DOHH2 (cell line): ENCODE data around the gene ZNF146.

Source experiments
- EZH2phosphoT487 ChIP-seq: fragments of 200-600 bp; sonication (generic); IDR thresholded peaks from 2 replicates; pipeline ENCODE4 v1.6.1; 2017; ENCODE audit warnings: borderline replicate concordance, mild to moderate bottlenecking, antibody characterized with exemption, low read length, moderate library complexity, mixed read lengths
- TF ChIP-seq, protein P1 (sequence below): fragments of 200-600 bp; sonication (generic); IDR thresholded peaks from one replicate; pipeline ENCODE4 v1.5.1; 2014; ENCODE audit warnings: antibody characterized with exemption, mild to moderate bottlenecking, low read depth, low read length; ENCODE audit not compliant: poor library complexity, severe bottlenecking

DNA sequence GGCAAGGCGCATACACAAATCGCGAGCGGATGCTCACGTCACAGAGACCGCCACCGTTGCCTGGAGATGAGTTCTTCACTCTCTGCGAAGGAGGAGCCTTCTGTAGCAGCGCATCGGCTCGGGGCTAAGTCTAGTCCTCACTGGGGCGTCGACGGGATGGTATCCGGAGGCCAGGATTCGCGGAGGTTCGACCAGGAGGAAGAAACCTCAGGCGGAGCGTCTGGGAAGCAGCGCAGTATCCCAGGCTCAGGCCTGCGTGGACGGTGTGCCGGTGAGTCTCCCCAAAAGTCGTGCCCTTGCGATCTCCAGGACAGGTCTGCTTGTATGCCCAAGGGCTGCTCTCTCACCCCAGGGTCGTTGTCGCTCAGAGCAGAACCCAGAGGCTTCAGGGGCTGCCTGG lies 40.4 kb downstream of the ZNF146 start:
- TF ChIP-seq, protein P1, sequence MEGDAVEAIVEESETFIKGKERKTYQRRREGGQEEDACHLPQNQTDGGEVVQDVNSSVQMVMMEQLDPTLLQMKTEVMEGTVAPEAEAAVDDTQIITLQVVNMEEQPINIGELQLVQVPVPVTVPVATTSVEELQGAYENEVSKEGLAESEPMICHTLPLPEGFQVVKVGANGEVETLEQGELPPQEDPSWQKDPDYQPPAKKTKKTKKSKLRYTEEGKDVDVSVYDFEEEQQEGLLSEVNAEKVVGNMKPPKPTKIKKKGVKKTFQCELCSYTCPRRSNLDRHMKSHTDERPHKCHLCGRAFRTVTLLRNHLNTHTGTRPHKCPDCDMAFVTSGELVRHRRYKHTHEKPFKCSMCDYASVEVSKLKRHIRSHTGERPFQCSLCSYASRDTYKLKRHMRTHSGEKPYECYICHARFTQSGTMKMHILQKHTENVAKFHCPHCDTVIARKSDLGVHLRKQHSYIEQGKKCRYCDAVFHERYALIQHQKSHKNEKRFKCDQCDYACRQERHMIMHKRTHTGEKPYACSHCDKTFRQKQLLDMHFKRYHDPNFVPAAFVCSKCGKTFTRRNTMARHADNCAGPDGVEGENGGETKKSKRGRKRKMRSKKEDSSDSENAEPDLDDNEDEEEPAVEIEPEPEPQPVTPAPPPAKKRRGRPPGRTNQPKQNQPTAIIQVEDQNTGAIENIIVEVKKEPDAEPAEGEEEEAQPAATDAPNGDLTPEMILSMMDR, result no peak
- no peak for TF ChIP-seq EZH2phosphoT487
